Liver (tissue), 9 donors: ENCODE data around the gene RAB29. TPM values are rescaled to one million over a fixed set of nuclear protein-coding genes. Genes with fewer than 3 reads are reported as not detected.
A peak's percentile ranks its signal among the peaks of the same experiment; 100 is the strongest.

Experiments used
- DNase-seq: peaks from one replicate; pipeline ENCODE4 v3.0.0-alpha.2; 2017; ENCODE audit warnings: low spot score
- H3K27ac ChIP-seq, 2 donors: one replicate each; pipeline ENCODE4 v1.7.0; 2013; ENCODE audit warnings: inconsistent platforms in 2 of 2, low read length in 2 of 2, control low read depth in 1 of 2, low read depth in 1 of 2, mild to moderate bottlenecking in 1 of 2
- H3K27me3 ChIP-seq, 4 donors: one replicate each; pipeline versions ENCODE4 v1.6.1 to v1.7.0; 2013; ENCODE audit warnings: low read length in 3 of 4, inconsistent platforms in 1 of 4, mild to moderate bottlenecking in 1 of 4, moderate library complexity in 1 of 4; ENCODE audit not compliant: control insufficient read depth in 4 of 4, insufficient read depth in 4 of 4
- H3K36me3 ChIP-seq, 4 donors: one replicate each; pipeline versions ENCODE4 v1.6.1 to v1.7.0; 2013; ENCODE audit warnings: low read length in 3 of 4, mild to moderate bottlenecking in 3 of 4, low read depth in 1 of 4, moderate library complexity in 1 of 4; ENCODE audit not compliant: control insufficient read depth in 4 of 4, insufficient read depth in 3 of 4
- H3K4me1 ChIP-seq, 4 donors: one replicate each; pipeline versions ENCODE4 v1.6.1 to v1.7.0; 2013; ENCODE audit warnings: low read length in 3 of 4, mild to moderate bottlenecking in 3 of 4, moderate library complexity in 1 of 4; ENCODE audit not compliant: control insufficient read depth in 4 of 4, insufficient read depth in 4 of 4
- H3K4me3 ChIP-seq, 3 donors: one replicate each; pipeline versions ENCODE4 v1.6.1 to v1.7.0; 2013; ENCODE audit warnings: low read length in 3 of 3, control low read depth in 1 of 3, low read depth in 1 of 3, mild to moderate bottlenecking in 1 of 3
- H3K9ac ChIP-seq, 2 donors: one replicate each; pipeline ENCODE4 v1.7.0; 2013; ENCODE audit warnings: low read length in 2 of 2, mild to moderate bottlenecking in 2 of 2, moderate library complexity in 2 of 2, control low read depth in 1 of 2, low read depth in 1 of 2
- H3K9me3 ChIP-seq, 4 donors: one replicate each; pipeline versions ENCODE4 v1.6.1 to v1.7.0; 2013; ENCODE audit warnings: low read length in 3 of 4; ENCODE audit not compliant: control insufficient read depth in 4 of 4
- EGR1 ChIP-seq, 2 donors: IDR thresholded peaks; 2 replicates each; pipeline ENCODE4 v1.6.1; 2016 to 2018; ENCODE audit warnings: antibody characterized with exemption in 2 of 2, low read depth in 2 of 2
- FOXA1 ChIP-seq: IDR thresholded peaks from 2 replicates; pipeline ENCODE4 v1.6.1; 2016; ENCODE audit warnings: antibody characterized with exemption
- FOXA2 ChIP-seq: IDR thresholded peaks from 2 replicates; pipeline ENCODE4 v1.6.1; 2016; ENCODE audit warnings: antibody characterized with exemption
- GABPA ChIP-seq, 2 donors: IDR thresholded peaks in 1 of 2; conservative IDR thresholded peaks in 1 of 2; 2 replicates each; pipeline ENCODE4 v1.6.1; 2016; ENCODE audit warnings: antibody characterized with exemption in 2 of 2, mild to moderate bottlenecking in 1 of 2, moderate library complexity in 1 of 2
- HNF4A ChIP-seq, 2 donors: conservative IDR thresholded peaks; 2 replicates each; pipeline ENCODE4 v1.6.1; 2016; ENCODE audit warnings: antibody characterized with exemption in 2 of 2, mild to moderate bottlenecking in 2 of 2
- HNF4G ChIP-seq: IDR thresholded peaks from 2 replicates; pipeline ENCODE4 v1.6.1; 2016; ENCODE audit warnings: antibody characterized with exemption
- JUND ChIP-seq, 2 donors: IDR thresholded peaks; 2 replicates each; pipeline ENCODE4 v1.6.1; 2016; ENCODE audit warnings: antibody characterized with exemption in 2 of 2
- NR2F2 ChIP-seq: IDR thresholded peaks from 2 replicates; pipeline ENCODE4 v1.6.1; 2016; ENCODE audit warnings: antibody characterized with exemption
- RAD21 ChIP-seq, 2 donors: IDR thresholded peaks; 2 replicates each; pipeline ENCODE4 v1.6.1; 2016; ENCODE audit warnings: antibody characterized with exemption in 2 of 2, mild to moderate bottlenecking in 2 of 2
- REST ChIP-seq: IDR thresholded peaks from 2 replicates; pipeline ENCODE4 v1.6.1; 2016; ENCODE audit warnings: antibody characterized with exemption, mild to moderate bottlenecking
- RXRA ChIP-seq, 2 donors: IDR thresholded peaks; 2 replicates each; pipeline ENCODE4 v1.6.1; 2017 to 2018; ENCODE audit warnings: antibody characterized with exemption in 2 of 2, mild to moderate bottlenecking in 1 of 2
- SP1 ChIP-seq: IDR thresholded peaks from 2 replicates; pipeline ENCODE4 v1.6.1; 2018; ENCODE audit warnings: antibody characterized with exemption, mild to moderate bottlenecking
- TAF1 ChIP-seq: conservative IDR thresholded peaks from 2 replicates; pipeline ENCODE4 v1.6.1; 2016; ENCODE audit warnings: antibody characterized with exemption, mild to moderate bottlenecking
- YY1 ChIP-seq: IDR thresholded peaks from 2 replicates; pipeline ENCODE4 v1.6.1; 2016; ENCODE audit warnings: antibody characterized with exemption, mild to moderate bottlenecking
- WGBS: extraction: QIAGEN DNeasy Blood & Tissue Kit; methylation state at CpG from one replicate; pipeline ENCODE4 v1.1.7; 2013; 5-methylcytosine and 5-hydroxymethylcytosine counted together
- polyA plus RNA-seq, 2 donors: library from polyadenylated mRNA; stranded (reverse) in 1 of 2; unstranded in 1 of 2; fragments of 200-250 nt in 1 of 2; fragments of >200 nt in 1 of 2; fragmentation: Nextera tagmentation in 1 of 2; extraction: Ambion mirVana in 1 of 2; gene quantifications; one replicate each; pipeline versions ENCODE4 v1.2.1 to v1.2.3, GENCODE V29; 2013 to 2015
- total RNA-seq, 2 donors: library from RNA; depleted of rRNA; stranded (reverse); fragments of >200 nt; gene quantifications; one replicate each; pipeline ENCODE4 v1.2.3, GENCODE V29; 2014
- TF ChIP-seq, protein P1 (sequence below): IDR thresholded peaks from 2 replicates; pipeline ENCODE4 v1.6.1; 2016; ENCODE audit warnings: antibody characterized with exemption
- TF ChIP-seq, protein P2 (sequence below): fragments of 150-350 bp; IDR thresholded peaks from 2 replicates; pipeline ENCODE4 v1.5.1; 2017; ENCODE audit warnings: improper control_type of control experiment, low read depth, low read length; ENCODE audit not compliant: missing input control
- TF ChIP-seq, protein P3 (sequence below): IDR thresholded peaks from 2 replicates; pipeline ENCODE4 v1.6.1; 2016; ENCODE audit warnings: antibody characterized with exemption
- TF ChIP-seq, protein P4 (sequence below): IDR thresholded peaks from 2 replicates; pipeline ENCODE4 v1.6.1; 2016; ENCODE audit warnings: antibody characterized with exemption
- donor health status: healthy.
- donor health status: healthy.
- donor health status: healthy.
- donor health status: healthy.
- donor health status: healthy.

The RAB29 gene
- total and polyA plus RNA-seq, 4 donors, result 11.0 to 25.0 (median 16.0) TPM

- DNase-seq, result peak; percentile 41
- Histone ChIP-seq H3K9ac (peak overlapping the region; percentile 36 to 57), H3K4me3 (peak overlapping the region; percentile 58 to 92 (median 89)), H3K9me3 (no peaks in the 10 kb centered on the region), H3K27ac (peak overlapping the region; percentile 33 to 60), H3K4me1 (peaks cover 0 to 6% (median 5%) of the 10 kb centered on the region in 4 donors), H3K27me3 (no peaks in the 10 kb centered on the region), H3K36me3 (peaks cover 0 to 9% (median 4%) of the 10 kb centered on the region in 4 donors)
- TF ChIP-seq REST (no peak), RAD21 (IDR thresholded peaks at IDR 0.05) (peak in 1 of 2 donors; percentile 7)
- 21% methylated on average over 36 of the region's 36 CpGs for WGBS
These were observed 876 bp downstream of the RAB29 start for GRCh38 chr1:205774198-205775014.

DNA sequence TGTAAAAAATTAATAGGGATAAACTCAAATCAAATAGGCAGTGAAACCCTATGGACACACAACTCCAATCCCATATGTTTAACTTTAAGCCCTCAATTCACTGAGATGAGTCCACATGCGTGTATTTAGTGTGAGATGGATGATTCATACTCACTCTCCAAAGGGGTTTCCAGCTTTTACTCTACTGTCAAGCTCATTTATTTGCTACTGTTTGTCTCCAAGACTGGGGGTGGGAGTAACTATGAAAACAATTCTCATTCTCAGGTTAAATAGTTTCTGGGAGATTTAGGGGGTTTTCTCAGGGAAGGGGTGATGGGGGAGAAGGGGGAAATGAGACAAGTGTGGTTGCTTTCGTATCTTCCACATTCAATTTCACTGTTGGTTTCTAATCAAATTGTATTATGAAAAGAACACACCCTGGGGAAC lies 2.7 kb downstream of the RAB29 start:
- Histone ChIP-seq H3K27ac (no peak overlapping the region), H3K9me3 (no peaks in the 10 kb centered on the region), H3K4me1 (peaks cover 0 to 6% (median 5%) of the 10 kb centered on the region in 4 donors), H3K9ac (no peak overlapping the region), H3K36me3 (peaks cover 0 to 9% (median 4%) of the 10 kb centered on the region in 4 donors), H3K4me3 (no peak overlapping the region), H3K27me3 (no peaks in the 10 kb centered on the region)
- WGBS, result 93% methylated on average over 2 of the region's 2 CpGs
- no peak for DNase-seq
- TF ChIP-seq FOXA2 (no peak), FOXA1 (no peak), RAD21 (IDR thresholded peaks at IDR 0.05) (no peak), EGR1 (IDR thresholded peaks at IDR 0.05; ENCODE audit: low read depth in 2 of 2) (no peak), REST (no peak), NR2F2 (no peak), HNF4A (conservative IDR thresholded peaks at IDR 0.05) (no peak), YY1 (no peak), TAF1 (no peak), JUND (IDR thresholded peaks at IDR 0.05) (no peak), RXRA (IDR thresholded peaks at IDR 0.05) (no peak), SP1 (no peak), GABPA (IDR thresholded peaks at IDR 0.05 in 1 of 2, conservative IDR thresholded peaks at IDR 0.05 in 1 of 2) (no peak), HNF4G (no peak)
- TF ChIP-seq, protein P1, sequence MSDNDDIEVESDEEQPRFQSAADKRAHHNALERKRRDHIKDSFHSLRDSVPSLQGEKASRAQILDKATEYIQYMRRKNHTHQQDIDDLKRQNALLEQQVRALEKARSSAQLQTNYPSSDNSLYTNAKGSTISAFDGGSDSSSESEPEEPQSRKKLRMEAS, result no peak
- TF ChIP-seq, protein P2, sequence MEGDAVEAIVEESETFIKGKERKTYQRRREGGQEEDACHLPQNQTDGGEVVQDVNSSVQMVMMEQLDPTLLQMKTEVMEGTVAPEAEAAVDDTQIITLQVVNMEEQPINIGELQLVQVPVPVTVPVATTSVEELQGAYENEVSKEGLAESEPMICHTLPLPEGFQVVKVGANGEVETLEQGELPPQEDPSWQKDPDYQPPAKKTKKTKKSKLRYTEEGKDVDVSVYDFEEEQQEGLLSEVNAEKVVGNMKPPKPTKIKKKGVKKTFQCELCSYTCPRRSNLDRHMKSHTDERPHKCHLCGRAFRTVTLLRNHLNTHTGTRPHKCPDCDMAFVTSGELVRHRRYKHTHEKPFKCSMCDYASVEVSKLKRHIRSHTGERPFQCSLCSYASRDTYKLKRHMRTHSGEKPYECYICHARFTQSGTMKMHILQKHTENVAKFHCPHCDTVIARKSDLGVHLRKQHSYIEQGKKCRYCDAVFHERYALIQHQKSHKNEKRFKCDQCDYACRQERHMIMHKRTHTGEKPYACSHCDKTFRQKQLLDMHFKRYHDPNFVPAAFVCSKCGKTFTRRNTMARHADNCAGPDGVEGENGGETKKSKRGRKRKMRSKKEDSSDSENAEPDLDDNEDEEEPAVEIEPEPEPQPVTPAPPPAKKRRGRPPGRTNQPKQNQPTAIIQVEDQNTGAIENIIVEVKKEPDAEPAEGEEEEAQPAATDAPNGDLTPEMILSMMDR, result no peak
- TF ChIP-seq, protein P3, sequence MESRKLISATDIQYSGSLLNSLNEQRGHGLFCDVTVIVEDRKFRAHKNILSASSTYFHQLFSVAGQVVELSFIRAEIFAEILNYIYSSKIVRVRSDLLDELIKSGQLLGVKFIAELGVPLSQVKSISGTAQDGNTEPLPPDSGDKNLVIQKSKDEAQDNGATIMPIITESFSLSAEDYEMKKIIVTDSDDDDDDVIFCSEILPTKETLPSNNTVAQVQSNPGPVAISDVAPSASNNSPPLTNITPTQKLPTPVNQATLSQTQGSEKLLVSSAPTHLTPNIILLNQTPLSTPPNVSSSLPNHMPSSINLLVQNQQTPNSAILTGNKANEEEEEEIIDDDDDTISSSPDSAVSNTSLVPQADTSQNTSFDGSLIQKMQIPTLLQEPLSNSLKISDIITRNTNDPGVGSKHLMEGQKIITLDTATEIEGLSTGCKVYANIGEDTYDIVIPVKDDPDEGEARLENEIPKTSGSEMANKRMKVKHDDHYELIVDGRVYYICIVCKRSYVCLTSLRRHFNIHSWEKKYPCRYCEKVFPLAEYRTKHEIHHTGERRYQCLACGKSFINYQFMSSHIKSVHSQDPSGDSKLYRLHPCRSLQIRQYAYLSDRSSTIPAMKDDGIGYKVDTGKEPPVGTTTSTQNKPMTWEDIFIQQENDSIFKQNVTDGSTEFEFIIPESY, result no peak
- TF ChIP-seq, protein P4, sequence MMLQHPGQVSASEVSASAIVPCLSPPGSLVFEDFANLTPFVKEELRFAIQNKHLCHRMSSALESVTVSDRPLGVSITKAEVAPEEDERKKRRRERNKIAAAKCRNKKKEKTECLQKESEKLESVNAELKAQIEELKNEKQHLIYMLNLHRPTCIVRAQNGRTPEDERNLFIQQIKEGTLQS, result no peak
